CD4-positive, alpha-beta T cell treated with Interleukin-6 at 100 ng/mL for 8 hours (primary cell): ENCODE data around the gene ADAM15.

Experiments
- DNase-seq: peaks from one replicate; pipeline ENCODE4 v3.0.0-alpha.2; 2020; ENCODE audit warnings: mixed read lengths, low spot score

The ADAM15 gene

GRCh38 chr1:155029513-155030242 lies 21.4 kb upstream of the ADAM15 start:
- DNase-seq, result no peak

- DNase-seq, result no peak
These were observed 20.8 kb upstream of the ADAM15 start for GRCh38 chr1:155030243-155030795.

GRCh38 chr1:155030899-155031298 lies 20.2 kb upstream of the ADAM15 start:
- no peak for DNase-seq

- no peak for DNase-seq
These were observed 18.2 kb upstream of the ADAM15 start for GRCh38 chr1:155032886-155033285.

- DNase-seq, result no peak
These were observed 17.6 kb upstream of the ADAM15 start, which contains the start of the genes DCST1 and DCST2 for GRCh38 chr1:155033524-155033923. Gene DCST1, plus strand, starts transcription at chr1:155033824. Its CDS starts 213 bp downstream, at chr1:155034037. Gene DCST2, minus strand, starts transcription at chr1:155033781. Its CDS starts 80 bp downstream, at chr1:155033701.

- no peak for DNase-seq
These were observed 16.6 kb upstream of the ADAM15 start for GRCh38 chr1:155034318-155035208.

- DNase-seq, result no peak
These were observed 15.2 kb upstream of the ADAM15 start for GRCh38 chr1:155035936-155036335.

GRCh38 chr1:155037043-155037442 lies 14.1 kb upstream of the ADAM15 start:
- DNase-seq, result no peak

- no peak for DNase-seq
These were observed 13.2 kb upstream of the ADAM15 start for GRCh38 chr1:155037851-155038441.

- no peak for DNase-seq
These were observed 12.4 kb upstream of the ADAM15 start for GRCh38 chr1:155038602-155039307.

- no peak for DNase-seq
These were observed 11.8 kb upstream of the ADAM15 start for GRCh38 chr1:155039308-155039669.

GRCh38 chr1:155040358-155041093 lies 10.6 kb upstream of the ADAM15 start:
- no peak for DNase-seq

GRCh38 chr1:155042789-155043188 lies 8.3 kb upstream of the ADAM15 start:
- no peak for DNase-seq

GRCh38 chr1:155043301-155043702 lies 7.8 kb upstream of the ADAM15 start:
- no peak for DNase-seq

- DNase-seq, result no peak
These were observed 7.3 kb upstream of the ADAM15 start for GRCh38 chr1:155043793-155044192.

- DNase-seq, result no peak
These were observed 6.8 kb upstream of the ADAM15 start for GRCh38 chr1:155044365-155044764.

- peak; percentile 67 for DNase-seq
These were observed 6.1 kb upstream of the ADAM15 start for GRCh38 chr1:155044812-155045657.

GRCh38 chr1:155048449-155049334 lies 2.4 kb upstream of the ADAM15 start:
- no peak for DNase-seq
